ENCODE data around the gene HSF5.

- TF ChIP-seq CTCF (IDR thresholded peaks at IDR 0.05) (no peak), POLR2A (IDR thresholded peaks at IDR 0.05) (no peak)
Observed at GRCh38 chr17:58403311-58403710, 84.9 kb downstream of the HSF5 start.
